Measurements from ENCODE around the gene ARHGEF28. TPM values are rescaled to one million over a fixed set of nuclear protein-coding genes. Genes with fewer than 3 reads are reported as not detected.

The ARHGEF28 gene
- total RNA-seq, 1 experiment from 2014 or later = 6.1 TPM

- intact Hi-C loops (cut with micrococcal nuclease) = no loop called here
Observed at GRCh38 chr5:73647721-73648120, 21.7 kb downstream of the ARHGEF28 start.

More at GRCh38 chr5:73647721-73648120, 21.7 kb downstream of the ARHGEF28 start:
- no peak overlapping the region for H2AFZ ChIP-seq (ENCODE audit: low read depth, low read length, poor library complexity, severe bottlenecking)
- no peak overlapping the region for H3K4me2 ChIP-seq (ENCODE audit: low read length)
- RAD21 ChIA-PET (ENCODE audit: low non-redundant PET in 1 of 2, low total read pairs in 2 of 2, uncharacterized antibody in 2 of 2, unreplicated experiment in 2 of 2) = no interaction called here
- CTCF ChIA-PET = no interaction called here
- no peak overlapping the region for H3K9ac ChIP-seq (ENCODE audit: low read length)
- no peaks in the 10 kb centered on the region for H3K79me2 ChIP-seq (ENCODE audit: insufficient read depth, low read length)
- DNase-seq (ENCODE audit: low read depth, low spot score) = no peak
- no peaks in the 10 kb centered on the region for H4K20me1 ChIP-seq (ENCODE audit: insufficient read depth)
- H3K9me3 ChIP-seq (ENCODE audit: control insufficient read depth in 1 of 2, insufficient read depth in 1 of 2, low read depth in 1 of 2, low read length in 2 of 2) = no peaks in the 10 kb centered on the region
- POLR2A ChIA-PET = no interaction called here
- H3K4me3 ChIP-seq (replicated peaks in 1 of 2; ENCODE audit: low read depth in 1 of 2, low read length in 2 of 2) = no peak overlapping the region
- ATAC-seq = no peak
- peaks cover 0 to 6% of the 10 kb centered on the region in 2 experiments; a peak in 1 of 4 replicates for H3K4me1 ChIP-seq (ENCODE audit: control insufficient read depth in 1 of 2, insufficient read depth in 2 of 2, low read length in 2 of 2)
- H3K27me3 ChIP-seq (ENCODE audit: insufficient read depth, low read length) = no peaks in the 10 kb centered on the region
- H3K27ac ChIP-seq (ENCODE audit: low read depth, low read length) = no peak overlapping the region
- no TSS peak for BruUV-seq (replicated peaks)
- H3K36me3 ChIP-seq (ENCODE audit: control insufficient read depth in 1 of 2, insufficient read depth in 2 of 2, low read length in 2 of 2) = no peaks in the 10 kb centered on the region
- no peaks in the 10 kb centered on the region for H3K9me2 ChIP-seq (ENCODE audit: insufficient read depth)
- TF ChIP-seq CTCF (IDR thresholded peaks at IDR 0.05 in 2 of 3, conservative IDR thresholded peaks at IDR 0.05 in 1 of 3; ENCODE audit: borderline replicate concordance in 1 of 3, insufficient read depth in 1 of 3, low read depth in 2 of 3, low read length in 2 of 3) = no peak
- TF ChIP-seq ELF1 (IDR thresholded peaks at IDR 0.05; ENCODE audit: borderline replicate concordance, low read depth) = no peak
- no peak for TF ChIP-seq JUND (IDR thresholded peaks at IDR 0.05)
- TF ChIP-seq POLR2AphosphoS5 (IDR thresholded peaks at IDR 0.05; ENCODE audit: low read depth, low read length) = no peak
- no peak for TF ChIP-seq EZH2 (IDR thresholded peaks at IDR 0.05)
- TF ChIP-seq SRF (IDR thresholded peaks at IDR 0.05; ENCODE audit: low read depth) = no peak
- no peak for TF ChIP-seq SIN3A (IDR thresholded peaks at IDR 0.05; ENCODE audit: low read depth)
- no peak for TF ChIP-seq TCF7L2 (IDR thresholded peaks at IDR 0.05; ENCODE audit: borderline replicate concordance, extremely low read depth, insufficient read depth, insufficient read length)
- TF ChIP-seq RAD21 (IDR thresholded peaks at IDR 0.05; ENCODE audit: low read depth) = no peak
- no peak for TF ChIP-seq MAX (IDR thresholded peaks at IDR 0.05)
- no peak for TF ChIP-seq YY1 (IDR thresholded peaks at IDR 0.05; ENCODE audit: extremely low read depth, insufficient replicate concordance, low read depth, low read length)
